HepG2 (cell line): ENCODE measurements around the gene TSEN54. TPM values are rescaled to one million over a fixed set of nuclear protein-coding genes. Genes with fewer than 3 reads are reported as not detected.

Source experiments
- ATAC-seq: fragments of 200-7000 bp; cut with Tn5 transposase; 3 replicates; pipeline ENCODE4 v1.9.1; 2020; ENCODE audit warnings: mild to moderate bottlenecking, moderate library complexity
- BruUV-seq: library from RNA; stranded (reverse); fragments of 400-500 nt; replicated peaks from 2 replicates; lab custom pipeline; 2021; lab: Mats Ljungman, UMichigan
- CTCF ChIA-PET: fragments of 300-600 bp; formaldehyde crosslinking; extraction: SDS; loops from one replicate; lab custom pipeline; 2021; ENCODE audit warnings: low total read pairs, inconsistent platforms, low intra/inter-chr PET ratio; lab: Yijun Ruan, JAX
- POLR2A ChIA-PET: fragments of 350-600 bp; sonication (Branson Sonifier 250); formaldehyde crosslinking; loops from one replicate; lab custom pipeline; 2020; ENCODE audit warnings: antibody characterized with exemption, inconsistent platforms; lab: Yijun Ruan, JAX
- DNase-seq: peaks from one replicate; pipeline ENCODE4 v3.0.0-alpha.2; 2015; ENCODE audit warnings: low spot score
- FAIRE-seq: peaks from 3 replicates; lab custom pipeline; 2011; peaks lifted over from hg19 to GRCh38; lab: Jason Lieb, UNC
- H2AFZ ChIP-seq: one replicate; pipeline ENCODE4 v1.6.1; 2011; ENCODE audit warnings: low read length, inconsistent platforms
- H3K27ac ChIP-seq: fragments of 300-600 bp; 3 replicates; pipeline ENCODE4 v1.8.0; 2011; ENCODE audit warnings: mixed run types, mild to moderate bottlenecking, mixed read lengths, low read length, inconsistent platforms; ENCODE audit not compliant: insufficient read depth; ENCODE audit errors: extremely low read length
- H3K27me3 ChIP-seq, 2 experiments: fragments of 200-600 bp in 1 of 2; 2 replicates in 1 of 2; 3 replicates in 1 of 2; pipeline versions ENCODE4 v1.6.0 to v1.8.0; 2011; ENCODE audit warnings: low read length in 2 of 2, mild to moderate bottlenecking in 2 of 2, moderate library complexity in 2 of 2, inconsistent platforms in 1 of 2; ENCODE audit not compliant: insufficient read depth in 2 of 2, control insufficient read depth in 1 of 2
- H3K36me3 ChIP-seq, 2 experiments: fragments of 200-600 bp in 1 of 2; replicated peaks in 1 of 2; 2 replicates in 1 of 2; 3 replicates in 1 of 2; pipeline versions ENCODE4 v1.5.1 to v1.8.0; 2011; ENCODE audit warnings: low read length in 2 of 2, inconsistent platforms in 1 of 2; ENCODE audit not compliant: insufficient read depth in 2 of 2, control insufficient read depth in 1 of 2
- H3K4me1 ChIP-seq: 2 replicates; pipeline ENCODE4 v1.5.1; 2012; ENCODE audit warnings: low read length, inconsistent platforms; ENCODE audit not compliant: insufficient read depth
- H3K4me2 ChIP-seq: 2 replicates; pipeline ENCODE4 v1.6.0; 2011; ENCODE audit warnings: low read depth, low read length, inconsistent platforms
- H3K4me3 ChIP-seq, 3 experiments: fragments of 200-600 bp in 1 of 3; sonication (generic), shearing (Covaris generic) in 1 of 3; replicated peaks in 1 of 3; 2 replicates each; pipeline ENCODE4 v1.5.1; 2011 to 2016; ENCODE audit warnings: low read length in 3 of 3, inconsistent platforms in 2 of 3, low read depth in 2 of 3, mild to moderate bottlenecking in 2 of 3, control low read depth in 1 of 3, mixed read lengths in 1 of 3; ENCODE audit not compliant: insufficient read depth in 1 of 3
- H3K79me2 ChIP-seq: one replicate; pipeline ENCODE4 v1.6.1; 2011; ENCODE audit warnings: low read length, inconsistent platforms; ENCODE audit not compliant: insufficient read depth
- H3K9ac ChIP-seq: 2 replicates; pipeline ENCODE4 v1.6.0; 2011; ENCODE audit warnings: mild to moderate bottlenecking, low read depth, low read length, inconsistent platforms; ENCODE audit not compliant: insufficient read depth
- H3K9me3 ChIP-seq: 2 replicates; pipeline ENCODE4 v1.5.1; 2012; ENCODE audit warnings: mild to moderate bottlenecking, low read length
- H4K20me1 ChIP-seq: 2 replicates; pipeline ENCODE4 v1.6.0; 2011; ENCODE audit warnings: inconsistent platforms, mild to moderate bottlenecking, low read length, moderate library complexity; ENCODE audit not compliant: insufficient read depth
- GATA4 ChIP-seq: sonication (generic); IDR thresholded peaks from 2 replicates; pipeline ENCODE4 v1.6.1; 2016; ENCODE audit warnings: antibody characterized with exemption, low read depth, borderline replicate concordance
- HNRNPH1 ChIP-seq: fragments of 200-400 bp; formaldehyde crosslinking; optimal IDR thresholded peaks from 2 replicates; pipeline ENCODE3; 2017; ENCODE audit warnings: mild to moderate bottlenecking, low read depth, low read length
- KLF16 ChIP-seq, 2 experiments: sonication (generic) in 1 of 2; formaldehyde crosslinking in 1 of 2; IDR thresholded peaks; 2 replicates each; pipeline versions ENCODE4 v1.6.1 to v1.8.0; 2016 to 2023; ENCODE audit warnings: missing genetic modification reagents in 2 of 2, missing compliant biosample characterization in 1 of 2
- SKIL ChIP-seq: sonication (generic); formaldehyde crosslinking; IDR thresholded peaks from 2 replicates; pipeline ENCODE4 v1.8.0; 2022; ENCODE audit warnings: missing genetic modification reagents, mild to moderate bottlenecking, moderate library complexity, borderline replicate concordance
- SNAI1 ChIP-seq: sonication (generic); formaldehyde crosslinking; IDR thresholded peaks from 2 replicates; pipeline ENCODE4 v1.5.0; 2020; ENCODE audit warnings: mild to moderate bottlenecking, missing genetic modification reagents, borderline replicate concordance
- ZNF546 ChIP-seq: sonication (generic); formaldehyde crosslinking; conservative IDR thresholded peaks from 2 replicates; pipeline ENCODE4 v1.8.1; 2023; ENCODE audit warnings: mild to moderate bottlenecking, missing genetic modification reagents
- WGBS: methylation state at CpG from one replicate; pipeline ENCODE4 v1.1.6; 2017; ENCODE audit warnings: low lambda C conversion rate; 5-methylcytosine and 5-hydroxymethylcytosine counted together
- in situ Hi-C: cut with HindIII; loops from 2 replicates; pipeline ENCODE4 v1.10.0; 2017; ENCODE audit warnings: low pct_unique_long_range_greater_than_20kb; ENCODE audit not compliant: extremely low pct_ligation_motif_present
- intact Hi-C: fragments of 100-400 bp; cut with micrococcal nuclease; formaldehyde crosslinking; loops from one replicate; pipeline ENCODE4 v1.10.0; 2022; ENCODE audit not compliant: unreplicated experiment
- polyA plus RNA-seq, 8 experiments: library from polyadenylated mRNA; depleted of rRNA in 3 of 8; stranded (reverse) in 7 of 8; unstranded in 1 of 8; fragments of >200 nt; fragmentation: Illumina TruSeq in 4 of 8; extraction: Trizol in 4 of 8; gene quantifications; 2 replicates each; pipeline versions ENCODE4 v1.2.1 to v1.2.3, GENCODE V29; 2011 to 2016; ENCODE audit warnings: low read depth in 4 of 8, missing spikeins in 1 of 8, mixed read lengths in 1 of 8; ENCODE audit not compliant: insufficient read depth in 1 of 8
- total RNA-seq, 5 experiments: library from RNA; depleted of rRNA; stranded (reverse); fragments of >200 nt; fragmentation: Illumina TruSeq; extraction: Trizol; gene quantifications; 2 replicates each; pipeline ENCODE4 v1.2.3, GENCODE V29; 2016; ENCODE audit warnings: low read depth in 1 of 5
- TF ChIP-seq, protein P1 (sequence below): conservative IDR thresholded peaks from 2 replicates; pipeline ENCODE4 v1.6.1; 2018; ENCODE audit warnings: missing genetic modification reagents

The TSEN54 gene
- total and polyA plus RNA-seq, 2 of the 13 experiments (the other 11 are each of a cell fraction or from before 2014, with no cell fraction given) = 62.9 to 63.3 TPM

GRCh38 chr17:75557075-75557851 lies 40.9 kb downstream of the TSEN54 start (continued):
- TF ChIP-seq SKIL (CRISPR knock-in tag) (peak; percentile 88), GATA4 (peak; percentile 60; the same call in 1 of the 2 replicates), HNRNPH1 (peak; percentile 77)
- TF ChIP-seq, protein P1, sequence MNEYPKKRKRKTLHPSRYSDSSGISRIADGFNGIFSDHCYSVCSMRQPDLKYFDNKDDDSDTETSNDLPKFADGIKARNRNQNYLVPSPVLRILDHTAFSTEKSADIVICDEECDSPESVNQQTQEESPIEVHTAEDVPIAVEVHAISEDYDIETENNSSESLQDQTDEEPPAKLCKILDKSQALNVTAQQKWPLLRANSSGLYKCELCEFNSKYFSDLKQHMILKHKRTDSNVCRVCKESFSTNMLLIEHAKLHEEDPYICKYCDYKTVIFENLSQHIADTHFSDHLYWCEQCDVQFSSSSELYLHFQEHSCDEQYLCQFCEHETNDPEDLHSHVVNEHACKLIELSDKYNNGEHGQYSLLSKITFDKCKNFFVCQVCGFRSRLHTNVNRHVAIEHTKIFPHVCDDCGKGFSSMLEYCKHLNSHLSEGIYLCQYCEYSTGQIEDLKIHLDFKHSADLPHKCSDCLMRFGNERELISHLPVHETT (CRISPR knock-in tag) = peak; percentile 88

DNA sequence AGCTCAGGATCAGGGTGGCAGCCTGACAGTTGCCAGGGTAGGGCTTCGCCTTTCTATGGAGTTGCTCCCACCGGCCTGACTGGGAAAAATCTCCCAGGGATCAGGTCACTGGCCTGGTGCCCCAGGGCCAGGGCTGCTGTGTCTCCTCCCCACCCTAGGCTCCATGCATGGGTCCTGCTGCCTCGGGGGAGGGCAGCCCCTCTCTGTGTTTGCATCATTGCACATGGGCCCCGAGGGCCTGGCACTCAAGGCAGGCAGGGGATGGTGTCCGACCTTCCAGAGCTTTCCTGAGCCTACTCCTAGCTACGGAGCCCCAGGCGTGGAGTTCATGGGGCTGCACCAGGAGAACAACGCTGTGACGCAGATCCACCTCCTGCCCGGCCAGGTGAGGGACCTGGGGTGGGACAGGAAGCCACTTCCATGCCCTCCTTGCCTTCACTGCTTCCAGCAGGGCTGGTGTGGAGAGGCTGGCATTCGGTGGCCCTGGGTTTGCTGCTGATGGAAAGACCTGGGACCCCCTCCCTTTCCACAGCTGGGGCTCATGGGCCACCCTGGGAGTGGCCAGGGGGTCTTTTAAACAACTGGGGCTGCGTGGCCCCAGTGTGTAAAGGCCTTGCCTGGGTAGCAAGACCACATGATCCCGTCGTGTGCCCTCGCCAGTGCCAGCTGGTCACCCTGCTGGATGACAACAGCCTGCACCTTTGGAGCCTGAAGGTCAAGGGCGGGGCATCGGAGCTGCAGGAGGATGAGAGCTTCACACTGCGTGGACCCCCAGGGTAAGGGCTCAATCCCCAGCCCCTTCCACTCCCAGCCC lies 41.7 kb downstream of the TSEN54 start:
- no peak for DNase-seq
- H3K9me3 ChIP-seq = no peaks in the 10 kb centered on the region
- CTCF ChIA-PET = interaction anchor here (1.7 kb wide), 1 partner anchor 43 kb away, joined by 3 read pairs; the partner anchor contains the start of gene CASKIN2
- ATAC-seq = no peak
- POLR2A ChIA-PET = interaction anchor here (0.7 to 4.3 kb wide), 21 partner anchors 9 to 296 kb away, joined by 3 to 39 read pairs (median 4); partner anchors contain the start of genes GGA3, LLGL2, MRPS7 and TSEN54
- H3K36me3 ChIP-seq = peaks cover 8 to 11% of the 10 kb centered on the region in 2 experiments
- BruUV-seq = no TSS peak
- H4K20me1 ChIP-seq = no peaks in the 10 kb centered on the region
- intact Hi-C loops = loop anchor here (1.0 to 2.0 kb wide), 2 partner anchors 9 to 21 kb away; no protein-coding TSS in a partner anchor
- H2AFZ ChIP-seq = no peak overlapping the region
- H3K27ac ChIP-seq = peak overlapping the region; percentile 81
- peaks cover 3% of the 10 kb centered on the region for H3K79me2 ChIP-seq
- in situ Hi-C loops = no loop called here
- peak overlapping the region; percentile 52 for H3K9ac ChIP-seq
- peak overlapping the region in 2 of 3 experiments; percentile 31 to 69; a peak in 4 of 6 replicates for H3K4me3 ChIP-seq
- H3K4me1 ChIP-seq = peaks cover 85% of the 10 kb centered on the region
- 55% methylated on average over 4 of the region's 18 CpGs for WGBS
- FAIRE-seq = no peak
- no peaks in the 10 kb centered on the region for H3K27me3 ChIP-seq
- peak overlapping the region; percentile 80 for H3K4me2 ChIP-seq
- TF ChIP-seq SNAI1 (CRISPR knock-in tag) (0 out of 2 replicates have a peak, but pooled peaks have one; percentile 17), ZNF546 (no peak), KLF16 (CRISPR knock-in tag; IDR thresholded peaks at IDR 0.05) (peak in 1 of 2 experiments; percentile 65; a peak in 1 of 4 replicates)
